GM12864 (cell line): ENCODE results near the gene NRG2.

Experiments used
- DNase-seq: peaks from one replicate; pipeline ENCODE4 v3.0.0-alpha.2; 2011; ENCODE audit warnings: low read depth
- H3K4me3 ChIP-seq: 2 replicates; pipeline ENCODE4 v1.5.1; 2011; ENCODE audit warnings: mild to moderate bottlenecking, low read depth, low read length, control low read depth
- CTCF ChIP-seq: IDR thresholded peaks from 2 replicates; pipeline ENCODE4 v1.5.1; 2011; ENCODE audit warnings: low read depth, mild to moderate bottlenecking, moderate library complexity, low read length, control low read depth, inconsistent platforms; ENCODE audit errors: missing control alignments

The NRG2 gene

GRCh38 chr5:139862803-139863202 lies 180.3 kb downstream of the NRG2 start:
- no peak for TF ChIP-seq CTCF
- DNase-seq = no peak
- no peak overlapping the region for H3K4me3 ChIP-seq

GRCh38 chr5:139862313-139862712 lies 180.8 kb downstream of the NRG2 start:
- TF ChIP-seq CTCF = no peak
- peak; percentile 24 for DNase-seq
- H3K4me3 ChIP-seq = no peak overlapping the region

- DNase-seq = no peak
- no peak for TF ChIP-seq CTCF
- H3K4me3 ChIP-seq = no peak overlapping the region
Observed at GRCh38 chr5:139861889-139862207, 181.3 kb downstream of the NRG2 start.

GRCh38 chr5:139861021-139861888 lies 181.8 kb downstream of the NRG2 start:
- no peak for DNase-seq
- no peak for TF ChIP-seq CTCF

GRCh38 chr5:139859013-139859412 lies 184.1 kb downstream of the NRG2 start:
- no peak for DNase-seq
- TF ChIP-seq CTCF = no peak
- H3K4me3 ChIP-seq = no peak overlapping the region

More at GRCh38 chr5:139861021-139861888, 181.8 kb downstream of the NRG2 start:
- H3K4me3 ChIP-seq = no peak overlapping the region

GRCh38 chr5:139856714-139857113 lies 186.4 kb downstream of the NRG2 start:
- TF ChIP-seq CTCF = no peak

More at GRCh38 chr5:139856714-139857113, 186.4 kb downstream of the NRG2 start:
- no peak for DNase-seq
- H3K4me3 ChIP-seq = no peak overlapping the region
